HEK293T (cell line): ENCODE measurements around the gene EFTUD2.

ENCODE experiments used
- ARNT ChIP-seq: fragments of 450-650 bp; IDR thresholded peaks from 2 replicates; pipeline ENCODE4 v1.6.1; 2017; ENCODE audit warnings: mild to moderate bottlenecking
- BHLHE40 ChIP-seq: fragments of 450-650 bp; IDR thresholded peaks from 2 replicates; pipeline ENCODE4 v1.6.1; 2016; ENCODE audit warnings: mild to moderate bottlenecking, moderate library complexity, borderline replicate concordance
- FOXK2 ChIP-seq: fragments of 450-650 bp; IDR thresholded peaks from 2 replicates; pipeline ENCODE4 v1.6.1; 2016; ENCODE audit warnings: mild to moderate bottlenecking
- SP1 ChIP-seq: fragments of 450-650 bp; IDR thresholded peaks from 2 replicates; pipeline ENCODE4 v1.6.1; 2017
- TARDBP ChIP-seq: fragments of 450-650 bp; IDR thresholded peaks from 2 replicates; pipeline ENCODE4 v1.6.1; 2016

DNA sequence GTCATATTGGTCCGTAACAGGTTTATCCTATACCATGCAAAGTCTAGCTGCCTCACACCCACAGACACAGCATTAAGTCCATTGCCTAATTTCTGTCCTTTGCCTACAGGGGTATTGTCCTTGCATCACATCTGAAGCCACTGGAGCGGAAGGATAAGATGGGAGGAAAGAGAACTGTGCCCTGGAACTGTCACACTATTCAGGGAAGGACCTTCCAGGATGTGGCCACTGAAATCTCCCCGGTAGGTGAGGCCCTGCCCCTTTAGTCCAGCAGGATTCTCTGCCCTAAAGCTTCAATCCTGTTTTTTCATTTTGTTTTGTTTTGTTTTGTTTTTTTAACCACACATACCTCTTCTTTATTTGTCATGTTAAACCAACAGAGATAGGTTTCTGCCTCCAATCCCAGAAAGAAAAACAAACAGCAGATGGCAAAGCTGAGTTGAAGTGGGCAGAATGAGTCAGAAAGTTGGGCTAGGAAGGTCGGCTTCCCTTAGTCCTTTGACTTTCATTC lies 2.2 kb upstream of the EFTUD2 start:
- TF ChIP-seq BHLHE40 (no peak), ARNT (no peak), SP1 (no peak), FOXK2 (no peak), TARDBP (no peak)
